SK-N-MC (cell line): ENCODE results near the gene INPP5E.

ENCODE experiments used
- DNase-seq: peaks from one replicate; pipeline ENCODE4 v3.0.0-alpha.2; 2011; ENCODE audit warnings: low read depth, low spot score
- H3K27ac ChIP-seq: fragments of 200-600 bp; sonication (generic); 2 replicates; pipeline ENCODE4 v1.5.1; 2016; ENCODE audit warnings: mixed run types
- H3K36me3 ChIP-seq: fragments of 200-600 bp; sonication (generic); 2 replicates; pipeline ENCODE4 v1.6.1; 2017; ENCODE audit warnings: antibody characterized with exemption, low read length, mixed read lengths; ENCODE audit not compliant: insufficient read depth
- H3K4me3 ChIP-seq: fragments of 200-600 bp; sonication (generic); 2 replicates; pipeline ENCODE4 v1.5.1; 2016
- H3K9ac ChIP-seq: fragments of 200-600 bp; sonication (generic); 2 replicates; pipeline ENCODE4 v1.8.0; 2017; ENCODE audit warnings: mixed run types, mixed read lengths; ENCODE audit not compliant: insufficient read length
- H3K9me3 ChIP-seq: fragments of 200-600 bp; sonication (generic); 2 replicates; pipeline ENCODE4 v1.6.1; 2017; ENCODE audit warnings: low read depth, mild to moderate bottlenecking, antibody characterized with exemption, low read length, moderate library complexity, mixed read lengths
- EZH2 ChIP-seq: fragments of 200-600 bp; sonication (generic); IDR thresholded peaks from one replicate; pipeline ENCODE4 v1.6.1; 2017; ENCODE audit warnings: antibody characterized with exemption
- FOXP2 ChIP-seq: optimal IDR thresholded peaks from 2 replicates; pipeline ENCODE3; 2011; ENCODE audit warnings: mild to moderate bottlenecking, moderate library complexity; ENCODE audit not compliant: insufficient read depth; ENCODE audit errors: extremely low read length, control extremely low read depth
- POLR2AphosphoS5 ChIP-seq: IDR thresholded peaks from 2 replicates; pipeline ENCODE4 v1.6.1; 2012; ENCODE audit warnings: mild to moderate bottlenecking, low read depth, low read length, borderline replicate concordance

Gene INPP5E

DNA sequence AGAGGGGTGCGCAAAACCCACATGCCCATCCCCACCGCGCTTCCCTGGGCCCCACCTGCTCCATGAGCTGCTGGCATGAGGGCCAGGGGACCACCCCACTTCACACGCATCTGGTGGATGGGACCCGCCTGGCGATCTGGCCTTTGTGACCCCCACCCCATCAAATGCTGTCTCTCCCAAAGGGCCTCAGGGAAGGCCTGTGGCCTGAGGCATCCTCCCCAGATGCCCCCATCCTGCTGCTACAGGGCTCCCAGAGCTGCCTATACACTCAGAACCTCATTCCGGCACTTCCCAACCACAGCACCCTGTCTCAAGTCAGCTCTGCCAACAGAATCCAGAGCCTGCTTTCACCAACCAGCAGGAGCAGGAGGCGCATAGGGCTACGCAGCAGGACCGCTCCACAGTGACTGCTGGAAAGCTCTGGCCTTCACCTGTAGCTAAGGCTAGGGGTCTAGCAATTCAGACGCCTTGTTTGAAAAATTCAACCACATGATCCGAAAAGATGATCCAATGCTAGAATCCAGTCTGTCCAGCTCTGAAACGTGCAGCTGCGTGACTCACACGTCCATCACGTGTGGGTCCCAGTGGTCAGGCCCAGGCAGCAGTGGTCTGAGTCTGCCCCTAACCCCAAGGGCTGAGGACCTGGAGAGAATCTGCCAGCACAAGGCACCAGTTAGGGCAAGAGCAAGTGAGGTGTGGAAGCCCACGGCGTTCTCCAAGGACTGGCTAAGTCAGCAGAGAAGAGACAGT, 38.3 kb downstream of the INPP5E start:
- no peak overlapping the region for H3K9ac ChIP-seq
- DNase-seq: no peak
- no peaks in the 10 kb centered on the region for H3K9me3 ChIP-seq
- H3K36me3 ChIP-seq: peaks cover 41% of the 10 kb centered on the region
- no peak overlapping the region for H3K4me3 ChIP-seq
- peak overlapping the region; percentile 54; the same call in 1 of the 2 replicates for H3K27ac ChIP-seq
- no peak for TF ChIP-seq POLR2AphosphoS5
- no peak for TF ChIP-seq EZH2
- no peak for TF ChIP-seq FOXP2

DNA sequence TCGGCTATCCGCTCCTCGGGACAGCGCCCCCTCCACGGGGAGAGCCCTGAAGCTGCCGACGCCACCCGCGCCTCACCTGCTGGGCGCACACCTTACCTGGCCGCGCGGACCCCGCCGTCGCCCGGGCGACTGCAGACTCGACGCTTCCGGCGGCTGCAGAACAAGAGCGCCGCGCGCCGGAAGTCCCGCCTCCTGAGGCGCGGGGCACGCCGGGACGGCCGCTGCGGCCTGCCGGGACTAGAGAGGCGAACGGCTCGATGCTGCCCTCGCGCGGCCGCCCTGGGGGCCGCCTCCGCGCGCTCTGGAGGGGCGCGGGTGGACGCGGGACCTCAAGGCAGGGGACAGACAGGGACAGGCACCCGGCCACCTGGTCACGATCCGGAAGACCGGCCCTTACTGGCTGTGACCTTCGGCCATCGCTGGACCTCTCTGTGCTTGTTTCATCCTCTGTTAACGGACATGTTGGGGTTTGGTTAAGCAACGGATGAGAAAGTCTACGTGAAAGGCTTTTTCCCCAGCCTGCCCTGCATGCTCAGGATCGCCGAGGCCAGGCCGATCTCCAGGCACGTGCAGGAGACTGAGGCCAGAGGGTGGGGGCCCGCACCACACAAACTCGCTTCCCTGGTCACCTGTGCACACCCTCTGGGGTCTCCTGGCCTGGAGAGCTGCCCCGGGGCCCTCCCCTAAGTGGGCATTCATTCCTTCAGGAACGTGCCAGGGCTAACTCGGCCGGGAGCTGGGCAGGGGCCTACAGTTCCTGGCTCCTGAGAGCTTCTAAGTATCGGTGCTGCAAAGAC, 39.4 kb downstream of the INPP5E start, which contains the start of gene SNAPC4:
SNAPC4 (minus strand) TSS at position 133 of the 797 bp plus-strand sequence. CDS start 1,742 bp downstream, outside the sequence.
- Histone ChIP-seq H3K36me3 (peaks cover 44% of the 10 kb centered on the region), H3K27ac (0 out of 2 replicates have a peak within 1 kb of the TSS, but pooled peaks have one; percentile 36), H3K4me3 (peak within 1 kb of the TSS; percentile 92), H3K9ac (peak within 1 kb of the TSS; percentile 89), H3K9me3 (no peaks in the 10 kb centered on the region)
- TF ChIP-seq FOXP2: peak; percentile 86
- no peak for TF ChIP-seq EZH2
- peak; percentile 85 for TF ChIP-seq POLR2AphosphoS5
- no peak for DNase-seq

DNA sequence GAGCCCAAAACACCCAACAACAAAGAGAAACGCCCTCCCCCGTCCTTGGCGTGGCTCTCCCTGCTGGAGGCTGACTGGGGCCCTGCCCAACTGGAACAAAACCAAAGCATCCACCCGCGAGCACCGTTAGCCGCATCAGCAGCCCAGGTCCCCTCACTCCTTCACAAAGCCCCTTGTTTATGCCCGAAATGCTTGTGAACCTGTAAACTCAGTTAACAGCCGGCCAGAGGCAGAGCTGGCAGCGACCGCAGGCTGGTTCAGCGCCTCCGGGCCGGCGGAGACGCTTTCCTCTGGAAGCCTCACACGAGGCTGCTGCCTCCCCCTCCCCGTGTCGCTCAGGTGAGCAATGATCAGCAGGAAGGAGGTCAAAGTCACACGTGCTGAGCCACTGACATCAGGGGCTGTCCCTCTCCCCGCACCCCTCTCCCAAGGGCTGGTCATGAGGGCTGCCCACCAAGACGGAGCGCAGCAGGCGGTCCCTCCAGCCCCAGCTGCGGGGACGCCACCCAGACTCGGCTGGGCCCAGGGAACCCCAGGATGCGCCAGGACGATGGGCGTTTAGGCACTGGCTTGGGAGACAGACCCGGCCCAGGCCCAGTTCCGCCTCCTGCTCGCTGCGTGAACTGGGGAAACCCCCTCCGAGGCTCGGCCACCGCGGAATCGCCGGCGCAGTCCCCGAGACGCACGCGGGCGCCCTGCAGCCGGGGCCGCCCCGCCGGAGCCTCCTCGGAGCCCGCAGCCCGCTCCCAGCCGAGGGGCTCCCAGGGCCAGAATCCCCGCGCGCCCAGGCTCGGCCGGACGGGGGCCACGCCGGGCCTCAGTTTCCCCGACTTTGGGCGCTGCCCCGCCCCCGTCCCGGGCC, 40.2 kb downstream of the INPP5E start:
- no peak for DNase-seq
- no peaks in the 10 kb centered on the region for H3K9me3 ChIP-seq
- TF ChIP-seq FOXP2 (no peak), POLR2AphosphoS5 (no peak), EZH2 (no peak)
- peaks cover 44% of the 10 kb centered on the region for H3K36me3 ChIP-seq
- H3K27ac ChIP-seq: no peak overlapping the region
- H3K9ac ChIP-seq: peak overlapping the region; percentile 89
- peak overlapping the region; percentile 92 for H3K4me3 ChIP-seq

DNA sequence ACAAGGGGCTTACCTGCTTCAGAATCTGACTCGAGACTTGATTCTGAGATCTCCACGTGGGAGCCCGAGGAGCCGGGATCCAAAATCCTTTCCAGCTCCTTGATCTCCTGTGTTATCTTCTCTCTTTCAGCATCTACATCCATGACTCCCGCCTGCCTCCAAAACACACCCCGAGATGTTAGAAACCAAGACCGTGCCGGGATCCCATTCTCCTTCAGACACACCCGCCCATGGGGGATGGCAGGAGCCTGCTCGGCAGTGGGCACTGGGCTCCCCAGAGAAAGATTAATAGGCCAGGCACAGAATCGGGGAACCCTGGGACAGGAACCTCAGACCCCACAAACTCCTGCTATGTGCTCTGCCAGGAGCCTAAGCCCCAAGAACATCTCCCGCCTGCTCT, 41.4 kb downstream of the INPP5E start:
- Histone ChIP-seq H3K9ac (no peak overlapping the region), H3K4me3 (peak overlapping the region; percentile 92; the same call in 1 of the 2 replicates), H3K36me3 (peaks cover 43% of the 10 kb centered on the region), H3K9me3 (no peaks in the 10 kb centered on the region), H3K27ac (no peak overlapping the region)
- no peak for TF ChIP-seq EZH2
- no peak for TF ChIP-seq POLR2AphosphoS5
- TF ChIP-seq FOXP2: no peak
- no peak for DNase-seq

DNA sequence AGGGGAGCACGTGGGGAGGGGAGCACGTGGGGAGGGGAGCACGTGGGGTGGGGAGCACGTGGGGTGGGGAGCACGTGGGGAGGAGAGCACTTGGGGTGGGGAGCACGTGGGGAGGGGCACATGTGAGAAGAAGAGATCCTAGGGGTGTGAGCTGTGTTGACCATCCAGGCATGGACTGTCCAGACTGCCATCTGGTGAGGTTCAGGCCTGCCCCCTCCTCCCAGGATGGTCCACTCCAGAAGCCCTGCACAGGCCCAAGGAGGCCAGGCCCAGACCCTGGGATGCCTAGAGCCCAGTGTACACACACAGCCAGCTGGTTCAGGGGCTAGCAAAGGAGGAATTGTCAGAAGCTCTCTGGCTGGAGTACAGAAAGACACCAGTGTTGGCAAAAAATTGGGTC, 42.0 kb downstream of the INPP5E start:
- peaks cover 47% of the 10 kb centered on the region for H3K36me3 ChIP-seq
- H3K4me3 ChIP-seq: no peak overlapping the region
- TF ChIP-seq FOXP2: no peak
- TF ChIP-seq EZH2: no peak
- TF ChIP-seq POLR2AphosphoS5: no peak
- DNase-seq: no peak
- no peaks in the 10 kb centered on the region for H3K9me3 ChIP-seq
- H3K9ac ChIP-seq: no peak overlapping the region
- no peak overlapping the region for H3K27ac ChIP-seq

DNA sequence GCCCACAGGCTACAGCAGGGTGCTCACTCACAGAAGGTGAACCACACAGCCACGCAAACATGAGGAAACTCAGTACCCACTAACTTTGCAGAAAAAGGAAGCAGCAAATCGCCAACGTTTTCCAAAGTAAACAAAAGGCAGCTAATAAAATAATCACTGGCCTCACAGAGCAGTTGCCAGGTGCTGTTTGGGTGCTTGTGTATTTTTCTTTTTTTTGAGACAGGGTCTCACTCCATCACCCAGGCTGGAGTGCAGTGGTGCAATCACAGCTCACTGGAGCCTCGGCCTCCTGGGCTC, 43.5 kb downstream of the INPP5E start:
- TF ChIP-seq EZH2: no peak
- TF ChIP-seq FOXP2: no peak
- no peak for TF ChIP-seq POLR2AphosphoS5
- no peak overlapping the region for H3K27ac ChIP-seq
- H3K9ac ChIP-seq: no peak overlapping the region
- DNase-seq: no peak
- no peaks in the 10 kb centered on the region for H3K9me3 ChIP-seq
- no peak overlapping the region for H3K4me3 ChIP-seq
- peaks cover 56% of the 10 kb centered on the region for H3K36me3 ChIP-seq

DNA sequence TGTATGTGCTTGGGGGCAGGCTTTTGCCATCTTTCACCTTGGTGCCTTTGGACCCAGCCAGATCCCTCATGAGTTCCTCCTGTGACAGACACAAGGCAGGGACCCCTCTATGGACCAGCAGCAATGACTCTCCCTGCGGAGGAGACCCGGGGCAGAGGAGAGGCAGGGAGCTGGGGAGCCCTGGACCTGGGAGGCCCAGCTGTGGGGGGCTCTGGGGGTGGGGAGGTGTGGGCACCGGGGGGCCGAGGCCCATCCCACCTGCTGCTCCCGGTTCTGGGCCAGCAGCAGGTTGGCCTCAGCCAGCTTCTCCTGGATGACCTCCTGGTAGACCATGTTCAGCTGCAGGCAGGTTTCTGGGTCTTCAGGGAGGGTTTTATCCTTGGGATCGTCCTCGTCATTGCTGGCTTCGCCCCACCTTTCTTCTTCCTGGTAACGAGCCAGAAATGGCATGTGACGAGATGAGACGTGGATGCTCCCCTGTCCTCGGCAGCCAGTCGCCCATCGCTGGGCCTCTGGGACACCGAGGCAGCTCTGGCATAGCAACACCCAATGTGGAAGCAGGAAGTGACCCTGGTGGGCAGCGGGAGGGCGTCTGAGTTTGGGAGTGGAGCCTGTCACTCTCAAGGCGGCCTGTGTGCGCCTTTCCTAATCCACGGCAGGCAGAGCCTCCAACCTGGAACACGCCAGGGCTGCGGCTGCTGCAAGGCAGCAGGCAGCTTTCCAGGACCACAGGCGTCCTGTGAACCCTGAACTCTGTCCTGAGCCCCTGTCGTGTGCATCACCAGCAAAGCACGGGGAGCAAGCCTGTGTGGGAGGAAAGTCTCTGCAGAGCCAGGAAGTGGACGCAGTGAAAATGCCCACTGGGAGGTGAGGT, 44.1 kb downstream of the INPP5E start:
- TF ChIP-seq EZH2 (no peak), POLR2AphosphoS5 (no peak), FOXP2 (no peak)
- Histone ChIP-seq H3K36me3 (peaks cover 59% of the 10 kb centered on the region), H3K27ac (no peak overlapping the region), H3K4me3 (no peak overlapping the region), H3K9me3 (no peaks in the 10 kb centered on the region), H3K9ac (no peak overlapping the region)
- no peak for DNase-seq
